GM18517 (cell line): ENCODE data around the gene CYP24A1.

ENCODE experiments used
- ATAC-seq: cut with Tn5 transposase; IDR thresholded peaks from one replicate; pipeline ENCODE4 v1.9.1; 2021; ENCODE audit warnings: mild to moderate bottlenecking, moderate library complexity; ENCODE audit not compliant: unreplicated experiment

The CYP24A1 gene

DNA sequence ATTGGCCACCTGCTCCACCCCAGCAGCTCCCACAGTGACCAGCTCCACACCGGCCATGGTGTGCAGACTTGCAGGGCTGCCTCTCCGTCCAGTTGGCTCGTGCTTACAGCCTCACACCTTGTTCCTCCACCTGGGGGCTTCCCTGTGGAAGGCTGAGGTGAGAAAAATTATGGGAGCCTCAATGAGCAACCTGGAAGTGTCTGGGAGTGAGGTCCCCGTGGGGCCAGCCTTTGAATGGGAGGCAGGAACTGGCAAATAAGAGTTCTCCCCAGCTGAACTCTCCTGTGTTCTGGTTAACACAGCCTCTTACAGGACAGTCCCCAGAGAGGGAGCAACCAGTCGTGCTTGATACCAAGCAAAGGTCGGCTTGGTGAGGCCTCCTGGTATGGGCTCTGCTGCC, 30.3 kb upstream of the CYP24A1 start:
- no peak for ATAC-seq

DNA sequence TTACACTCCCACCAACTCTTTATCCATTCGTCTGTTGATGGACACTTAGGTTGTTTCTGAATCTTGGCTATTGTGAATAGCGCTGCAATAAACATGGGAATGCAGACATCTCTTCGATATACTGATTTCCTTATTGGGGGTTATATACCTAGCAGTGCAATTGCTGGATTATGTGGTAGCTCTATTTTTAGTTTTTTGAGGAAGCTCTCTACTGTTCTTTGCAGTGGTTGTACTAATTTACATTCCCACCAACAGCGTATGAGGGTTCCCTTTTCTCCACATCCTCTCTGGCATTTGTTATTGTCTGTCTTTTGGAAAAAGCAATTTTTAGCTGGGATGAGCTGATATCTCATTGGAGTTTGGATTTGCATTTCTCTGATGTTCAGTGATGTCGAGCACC, 29.5 kb upstream of the CYP24A1 start:
- ATAC-seq: no peak

DNA sequence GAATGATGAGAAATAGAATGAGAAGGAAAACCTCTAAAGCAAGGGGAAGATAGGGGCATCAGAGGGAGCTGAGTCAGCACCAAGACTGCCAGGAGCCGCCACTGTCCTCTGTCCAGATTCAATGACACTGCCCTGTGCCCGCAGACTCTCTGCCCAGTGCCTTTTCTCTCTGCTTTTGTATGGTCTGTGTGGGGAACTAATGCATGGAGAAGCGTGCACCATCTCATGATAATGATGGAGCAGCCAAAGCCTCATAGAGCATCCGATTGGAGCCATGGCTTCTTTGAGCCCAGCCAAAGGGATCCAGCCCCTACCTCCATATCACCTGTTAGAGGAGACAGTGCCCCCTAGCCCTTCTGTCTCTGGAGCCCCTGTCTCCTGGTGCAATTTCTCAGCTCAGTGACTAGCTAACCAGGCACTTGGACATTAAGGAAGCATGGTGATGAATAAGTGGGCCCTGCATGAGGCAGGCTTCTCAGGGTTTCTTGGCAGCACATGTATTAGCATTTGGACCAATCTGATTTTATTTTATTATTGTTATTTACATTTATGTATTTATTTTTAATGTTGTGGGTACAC, 27.6 kb upstream of the CYP24A1 start:
- ATAC-seq: no peak

DNA sequence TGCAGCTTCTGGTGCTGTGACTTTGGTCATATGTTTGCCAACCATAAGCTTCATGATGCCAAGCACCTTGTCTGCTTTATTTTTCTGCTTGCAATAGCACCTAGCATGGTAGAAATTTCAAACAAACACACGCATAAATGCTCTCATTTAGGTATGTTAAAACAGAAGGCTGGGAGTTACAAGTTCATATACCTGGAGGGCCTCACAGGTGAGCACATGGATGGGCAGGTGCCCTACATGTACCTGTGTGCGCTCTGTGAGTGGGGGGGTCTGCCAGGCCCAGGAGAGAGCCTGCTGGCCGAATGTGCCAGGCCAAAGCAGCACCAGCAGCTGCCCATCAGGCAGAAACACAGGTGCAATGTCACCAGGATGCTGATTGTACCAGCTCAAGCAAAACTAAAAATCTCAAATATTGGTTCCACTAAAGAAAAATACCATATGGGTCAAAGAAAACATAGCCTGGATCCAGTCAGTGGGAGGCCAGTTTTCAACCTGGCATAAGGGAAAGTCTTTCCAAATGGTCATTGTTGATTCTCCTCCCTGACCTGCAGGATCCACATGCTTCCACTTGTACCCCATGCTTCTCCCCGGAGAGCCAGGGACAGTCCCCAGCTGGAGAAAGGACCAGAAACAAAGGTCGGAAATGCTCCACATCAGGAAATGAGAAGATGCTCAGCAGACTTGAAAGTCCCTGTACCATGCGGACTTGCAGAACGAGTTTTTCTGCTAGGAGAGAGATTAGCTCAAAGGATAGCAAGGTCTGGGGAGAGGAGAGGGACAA, 26.9 kb upstream of the CYP24A1 start:
- no peak for ATAC-seq

DNA sequence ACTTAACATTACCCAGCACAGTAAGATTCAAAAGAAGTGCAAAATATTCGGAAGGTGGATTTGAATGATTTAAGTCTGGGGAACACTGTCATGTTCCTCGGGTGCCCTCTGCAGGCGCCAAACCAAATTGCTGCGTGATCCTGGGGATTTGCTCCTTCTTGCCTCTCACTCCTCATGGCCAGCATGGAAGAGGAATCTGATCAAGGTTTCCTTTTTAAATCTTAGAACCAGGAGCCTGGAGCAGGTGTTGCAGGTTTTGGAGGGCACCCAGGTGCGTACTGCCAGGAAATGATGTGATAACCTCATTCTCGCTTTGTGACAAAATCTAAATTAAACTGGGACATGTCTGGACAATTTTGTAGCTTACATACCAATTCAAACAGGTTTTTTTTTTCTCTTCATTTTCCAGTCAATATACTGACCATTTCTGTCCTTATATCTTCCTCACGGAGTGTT, 26.0 kb upstream of the CYP24A1 start:
- ATAC-seq: peak; percentile 48

DNA sequence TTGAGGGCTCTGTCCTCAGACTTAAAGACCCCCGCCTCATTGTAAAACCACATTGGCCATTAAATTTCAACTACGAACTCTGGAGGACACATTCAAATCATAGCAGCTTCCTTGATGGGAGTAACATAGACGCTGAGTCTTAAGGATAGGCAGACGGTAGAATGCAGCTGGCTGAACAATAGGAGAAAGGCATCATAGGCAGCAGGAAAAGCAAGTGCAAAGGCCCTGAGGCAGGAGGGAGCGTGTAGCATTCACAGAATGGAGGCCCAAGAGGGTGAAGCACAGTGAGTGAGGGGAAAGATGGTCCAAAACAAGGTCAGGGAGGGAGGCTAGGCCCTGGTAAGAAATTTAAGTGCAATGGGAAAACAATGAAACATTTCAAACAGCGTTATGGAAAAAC, 25.5 kb upstream of the CYP24A1 start:
- peak; percentile 16 for ATAC-seq

DNA sequence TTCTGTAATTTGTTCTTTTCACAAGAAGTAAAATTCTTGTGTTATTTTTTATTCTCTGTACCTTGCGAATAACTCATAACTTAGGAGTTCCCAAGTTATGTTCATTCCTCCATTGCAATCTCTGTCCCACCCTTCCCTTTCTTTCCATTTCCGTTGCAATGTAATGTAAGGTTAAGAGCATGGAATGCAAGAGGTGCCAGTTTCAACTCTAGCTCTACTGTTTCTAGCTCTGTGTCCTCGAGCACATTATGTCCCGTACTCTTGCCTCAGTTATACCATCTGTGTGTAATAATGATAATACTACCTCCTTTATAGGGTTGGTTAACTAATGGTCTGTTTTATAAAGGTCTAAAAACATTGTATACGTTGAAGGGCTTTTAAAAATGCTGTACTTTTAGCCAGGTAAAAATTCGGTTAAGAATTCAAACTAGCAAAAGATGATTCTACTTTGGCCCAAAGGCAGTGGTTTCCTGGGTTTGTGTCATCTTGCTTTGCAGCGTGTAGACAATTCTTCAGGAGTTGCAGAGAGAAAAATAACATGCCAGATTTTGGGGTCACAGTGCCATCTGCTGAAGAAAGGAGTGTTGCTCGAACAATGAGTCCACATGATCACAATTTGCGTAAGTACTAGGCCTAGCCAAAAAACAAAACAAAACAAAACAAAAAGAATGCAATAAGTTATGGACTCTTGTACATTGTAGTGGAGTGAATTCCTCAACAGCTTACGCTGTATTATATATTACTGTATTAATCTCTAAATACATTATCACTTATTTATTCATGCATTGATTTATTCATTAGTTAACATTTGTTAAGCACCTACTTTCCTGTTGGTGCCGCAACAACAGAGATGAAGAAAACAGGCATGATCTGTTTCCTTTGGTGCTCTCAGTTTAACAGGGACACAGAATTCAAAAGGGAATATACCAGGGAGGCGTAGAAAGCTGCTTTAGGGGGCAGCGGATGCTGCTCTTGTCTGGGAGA, 24.1 kb upstream of the CYP24A1 start:
- no peak for ATAC-seq

DNA sequence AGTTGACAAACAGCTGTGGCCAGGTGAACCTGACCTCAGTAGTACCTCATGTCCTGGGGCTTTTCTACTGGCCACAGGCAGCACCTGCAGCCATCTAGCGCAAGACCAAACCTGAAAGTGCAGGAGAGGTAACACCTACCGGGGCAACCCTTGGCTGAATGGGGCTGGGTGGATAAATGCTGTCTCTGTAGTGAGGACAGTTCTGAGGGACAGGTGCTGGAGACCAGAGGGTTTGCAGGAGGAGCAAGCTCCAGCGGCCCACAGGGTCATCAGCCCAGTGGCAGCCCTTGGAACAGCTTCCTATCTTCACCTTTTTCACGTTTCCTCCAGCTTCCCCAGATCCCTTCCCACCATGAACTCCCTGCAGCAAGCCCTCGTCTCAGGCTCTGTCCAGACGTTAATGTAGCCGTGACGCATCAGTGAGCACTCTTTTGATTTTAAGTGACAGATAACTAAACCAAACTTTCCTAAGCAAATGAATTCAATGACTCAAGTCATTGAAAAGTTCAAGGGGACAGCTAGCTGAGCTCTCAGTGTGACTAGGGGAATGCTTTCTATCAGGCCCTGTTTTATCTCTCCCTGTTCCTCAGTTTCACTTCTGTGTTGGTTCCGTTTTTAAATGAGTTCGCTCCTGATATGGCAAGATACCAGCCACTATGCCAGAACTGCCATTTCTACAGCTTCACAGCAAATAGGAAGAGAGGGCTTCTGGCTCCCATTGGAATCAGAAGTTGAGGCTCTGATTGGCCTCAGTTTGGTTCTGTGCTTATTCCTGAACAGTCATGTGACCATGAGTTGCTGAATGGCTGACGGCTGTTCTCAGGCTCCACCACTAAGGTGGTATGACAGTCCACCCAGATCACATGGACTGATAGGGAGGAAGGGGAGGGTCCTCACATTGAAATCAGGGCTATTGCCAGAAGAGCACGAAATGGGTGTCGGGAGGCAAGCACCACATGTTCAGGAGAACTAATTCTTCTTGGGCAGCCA, 22.0 kb upstream of the CYP24A1 start:
- no peak for ATAC-seq

DNA sequence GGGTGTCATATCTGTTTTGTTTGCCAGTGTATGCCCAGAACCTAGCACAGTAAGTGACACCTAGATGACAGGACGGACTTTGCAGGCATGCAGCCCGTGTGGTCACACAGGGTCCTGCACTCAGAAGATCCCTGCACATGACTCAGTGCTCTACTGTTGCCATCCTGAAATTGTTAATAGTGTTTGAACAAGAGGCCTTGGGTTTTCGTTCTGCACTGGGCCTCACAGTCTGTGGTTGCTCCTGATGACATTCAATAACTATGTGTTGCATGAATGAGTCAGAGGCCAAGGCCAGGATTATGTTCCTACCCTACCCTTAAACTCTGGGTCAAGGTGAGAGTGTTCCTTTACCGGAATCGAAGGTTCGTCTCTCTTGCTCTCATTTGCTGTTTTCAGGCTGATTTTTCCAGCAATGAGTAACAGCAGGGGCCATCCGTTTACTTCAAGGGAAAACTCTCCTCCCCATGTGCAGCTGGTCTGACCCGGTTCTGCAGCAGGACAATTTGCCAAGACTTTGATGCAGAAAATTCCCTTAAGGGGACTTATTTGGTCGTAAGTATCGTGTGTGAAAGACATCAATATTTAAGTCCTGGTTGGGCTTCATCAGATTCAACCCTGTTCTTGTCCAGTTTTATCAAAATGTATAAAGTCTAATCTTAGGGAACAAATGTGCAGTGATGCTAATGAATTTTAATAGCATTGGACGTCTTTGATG, 21.1 kb upstream of the CYP24A1 start:
- no peak for ATAC-seq

DNA sequence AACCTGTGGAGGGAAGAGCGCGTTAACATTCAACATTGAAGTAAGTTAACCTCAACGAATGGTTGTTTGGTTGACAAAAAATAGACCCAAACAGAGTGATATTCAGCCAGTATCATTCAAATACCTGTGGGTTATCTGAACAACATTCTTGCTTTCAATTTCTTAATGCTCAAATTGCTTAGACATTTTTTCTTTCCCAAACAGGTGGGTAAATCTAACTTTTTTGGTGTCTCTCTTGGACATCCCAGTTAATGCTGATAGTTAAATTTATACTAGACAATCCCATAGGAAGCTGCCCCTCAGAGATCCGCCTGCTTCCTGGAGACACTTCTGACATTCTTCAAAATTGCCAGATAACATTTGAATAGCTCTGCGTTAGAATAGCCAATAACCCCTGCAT, 20.0 kb upstream of the CYP24A1 start:
- no peak for ATAC-seq

DNA sequence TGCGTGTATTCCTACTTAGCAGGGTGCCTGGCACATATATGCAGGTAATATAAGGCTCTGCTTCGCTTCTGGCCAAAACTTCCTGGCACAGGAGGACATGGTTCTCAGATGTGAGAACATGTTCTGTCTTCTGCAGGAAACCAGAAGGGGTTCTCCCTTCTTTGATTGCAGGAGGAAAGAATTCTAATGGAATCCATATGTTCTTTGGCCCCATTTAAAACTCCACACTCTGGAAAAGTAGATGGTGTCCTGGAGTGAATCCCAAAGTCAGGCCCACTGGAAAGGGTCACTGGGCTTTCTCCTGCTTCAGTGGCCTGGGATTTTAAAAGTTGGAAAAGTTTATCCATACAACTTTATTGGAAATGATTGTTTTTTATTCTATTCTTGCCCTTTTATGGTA, 16.4 kb upstream of the CYP24A1 start:
- no peak for ATAC-seq

DNA sequence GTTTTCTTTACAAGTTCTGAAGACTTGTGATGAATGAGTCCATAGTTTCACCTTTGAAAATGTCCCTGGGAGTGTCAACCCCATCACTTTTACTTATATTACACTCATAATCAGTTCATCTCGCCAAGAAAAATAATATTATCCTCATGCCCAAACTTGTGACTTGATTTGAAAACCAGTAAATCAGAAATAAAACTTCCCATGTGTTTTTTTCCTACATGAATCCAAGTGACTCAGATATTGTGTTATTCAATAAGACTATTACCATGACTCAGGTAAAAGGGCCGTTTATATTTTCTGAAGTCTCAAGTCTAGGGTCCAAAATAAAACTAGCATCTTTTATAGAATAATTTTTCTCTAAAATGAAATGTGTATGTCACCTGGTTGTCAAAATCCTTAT, 15.8 kb upstream of the CYP24A1 start:
- ATAC-seq: no peak

DNA sequence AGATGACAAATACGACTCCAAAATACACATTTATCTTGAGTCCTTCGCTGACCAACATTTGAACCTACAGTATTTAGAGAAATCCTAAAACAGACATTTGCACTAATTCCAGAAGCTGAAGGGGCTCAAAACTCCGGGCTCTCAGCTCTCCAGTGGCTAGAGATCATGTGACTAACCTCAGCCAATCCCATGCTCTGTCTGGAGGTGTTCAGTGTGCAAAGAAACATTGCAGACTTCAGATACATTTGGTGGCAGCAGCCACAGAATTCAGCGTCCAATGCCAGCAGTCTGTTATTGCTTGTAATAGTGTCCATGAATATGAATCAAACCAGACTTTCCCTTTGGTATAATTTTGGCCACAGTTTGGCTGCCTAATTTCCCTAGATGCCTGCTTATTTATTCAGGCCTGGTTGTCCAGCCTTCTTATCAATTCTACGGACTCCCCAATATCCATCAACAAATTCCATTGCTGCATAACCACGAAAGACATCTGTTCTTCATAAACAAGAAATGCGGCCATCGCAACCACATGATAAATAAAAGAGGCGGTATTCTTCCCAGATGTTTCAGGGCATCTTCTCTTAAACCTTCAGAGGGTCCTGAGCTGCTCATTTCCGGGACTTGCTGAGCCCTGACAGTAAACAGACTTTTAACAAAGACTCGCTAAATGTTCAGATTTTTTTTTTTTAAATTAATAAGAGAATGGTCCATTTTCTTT, 14.5 kb upstream of the CYP24A1 start:
- no peak for ATAC-seq

DNA sequence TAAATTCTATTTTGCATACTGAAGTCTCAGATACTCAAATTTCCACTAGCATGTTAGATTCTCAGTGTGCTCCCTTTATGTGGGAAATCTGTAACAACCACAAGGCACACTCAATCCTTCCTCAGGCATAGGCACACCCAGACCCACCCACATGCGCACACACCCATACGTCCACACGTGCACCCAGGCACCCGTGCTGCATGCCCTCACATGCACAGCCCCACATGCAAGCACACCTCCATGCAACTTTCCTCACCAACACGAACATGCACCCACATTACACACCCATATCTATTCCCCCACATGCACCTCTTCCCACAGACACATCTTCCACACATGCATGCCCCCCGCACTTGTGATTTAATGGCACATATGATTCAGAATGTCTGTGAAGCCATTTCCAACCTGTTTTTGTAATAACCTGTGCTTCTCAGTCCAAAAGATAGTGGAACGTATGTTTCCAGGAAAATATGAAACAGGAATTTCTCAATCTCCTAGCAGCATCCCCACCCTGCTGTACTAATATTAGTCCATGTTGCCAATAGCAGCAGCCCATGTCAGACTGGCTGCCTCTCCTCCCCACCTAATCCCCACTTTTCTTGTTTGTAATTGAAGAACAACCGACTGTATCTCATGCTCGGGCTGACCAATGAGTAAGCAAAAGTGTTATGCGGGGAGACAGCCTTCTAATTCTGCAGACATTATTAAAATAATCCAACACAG, 11.3 kb upstream of the CYP24A1 start:
- ATAC-seq: no peak

DNA sequence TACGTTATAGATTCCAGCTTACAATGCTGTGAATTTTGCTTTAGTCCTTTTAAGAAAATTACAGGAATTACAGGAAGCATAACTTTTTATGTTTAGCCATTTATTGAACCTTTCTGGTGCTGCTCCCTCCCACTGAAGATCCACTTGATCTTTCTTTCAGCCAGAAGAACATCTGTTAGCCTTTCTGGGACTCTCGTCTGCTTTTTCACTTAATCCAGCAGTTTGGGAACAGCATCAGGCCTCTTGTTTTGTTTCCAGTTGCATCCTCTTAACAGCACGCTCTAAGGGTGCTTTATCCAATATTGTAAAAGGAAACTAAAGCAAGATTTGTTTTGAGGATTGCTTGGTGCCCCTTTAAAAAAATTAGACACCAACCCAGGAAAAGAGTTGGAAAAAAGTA, 10.3 kb upstream of the CYP24A1 start:
- ATAC-seq: no peak

DNA sequence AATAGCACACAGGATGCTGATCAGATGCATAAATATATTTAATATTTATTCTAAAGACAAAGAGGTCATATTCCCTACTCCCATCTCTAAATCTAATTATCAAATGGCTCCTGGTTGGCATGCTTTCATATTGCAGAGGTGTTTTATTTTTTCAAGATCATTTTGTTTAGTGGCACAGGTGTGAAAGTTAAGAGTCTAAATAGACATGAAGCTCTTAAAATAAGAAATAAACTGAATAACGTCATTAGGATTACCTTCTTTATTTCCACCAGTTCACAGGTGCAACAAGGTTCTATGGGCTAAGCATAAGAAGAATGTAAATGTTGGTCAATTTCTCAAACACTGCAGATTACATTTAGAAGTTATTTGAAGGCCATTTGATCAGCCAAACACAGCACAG, 7.1 kb upstream of the CYP24A1 start:
- ATAC-seq: no peak

DNA sequence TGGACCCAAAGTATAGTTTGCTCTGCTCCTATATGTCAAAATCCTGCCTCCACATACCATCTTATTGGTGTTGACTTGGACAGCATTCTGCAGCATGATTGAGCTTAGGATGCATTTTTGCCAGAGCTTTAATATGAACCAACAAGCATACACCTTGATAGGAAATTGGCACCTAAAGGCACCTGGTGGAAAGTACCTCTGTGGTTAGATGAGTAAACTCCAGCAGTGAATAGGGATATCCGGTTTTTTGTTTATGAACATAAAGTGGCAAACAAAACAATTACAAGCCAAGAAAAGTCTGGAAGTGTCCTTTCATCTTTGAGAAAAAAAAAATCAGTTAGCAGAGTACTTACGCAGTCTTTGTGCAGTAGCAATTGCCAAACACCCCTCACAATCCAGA, 6.2 kb upstream of the CYP24A1 start:
- no peak for ATAC-seq

DNA sequence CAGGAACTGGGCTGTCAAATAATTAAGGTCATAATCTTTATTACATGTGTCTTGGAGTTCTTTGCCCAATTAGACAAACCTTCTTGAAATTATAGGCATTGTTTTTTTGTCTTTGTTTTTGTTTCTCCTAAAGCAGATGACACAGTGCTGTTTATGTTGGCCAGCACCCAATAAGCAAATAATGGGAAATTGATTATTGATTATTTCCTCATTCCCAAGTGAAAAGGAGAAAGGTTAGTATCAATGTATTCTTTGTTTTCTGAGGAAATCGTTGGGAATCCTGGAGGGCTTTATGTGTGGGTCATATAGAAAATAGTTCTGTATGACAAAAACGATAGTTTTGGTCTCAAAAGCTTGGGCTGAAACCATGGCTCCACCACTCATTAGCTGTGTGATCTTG, 4.5 kb upstream of the CYP24A1 start:
- ATAC-seq: no peak
